HL-60 (cell line): Measurements from ENCODE around the gene SERPINA5.

Experiments
- DNase-seq, 2 experiments: peaks; one replicate each; pipeline ENCODE4 v3.0.0-alpha.2; 2010 to 2020; ENCODE audit warnings: low read depth in 1 of 2, low spot score in 1 of 2
- H3K27ac ChIP-seq: fragments of 250-450 bp; sonication (Bioruptor Pico); replicated peaks from 2 replicates; pipeline ENCODE4 v1.5.1; 2020; ENCODE audit warnings: mild to moderate bottlenecking, moderate library complexity
- H3K27me3 ChIP-seq: fragments of 250-450 bp; sonication (Bioruptor Pico); 2 replicates; pipeline ENCODE4 v1.5.1; 2021; ENCODE audit warnings: mild to moderate bottlenecking, moderate library complexity; ENCODE audit not compliant: insufficient read depth, poor library complexity, severe bottlenecking
- H3K4me3 ChIP-seq: replicated peaks from 2 replicates; pipeline ENCODE4 v1.5.1; 2011; ENCODE audit warnings: mild to moderate bottlenecking, control low read depth, low read length; ENCODE audit not compliant: insufficient read depth
- CTCF ChIP-seq: IDR thresholded peaks from one replicate; pipeline ENCODE4 v1.5.1; 2011; ENCODE audit warnings: low read length, control low read depth, inconsistent platforms; ENCODE audit not compliant: insufficient read depth
- GABPA ChIP-seq: IDR thresholded peaks from 2 replicates; pipeline ENCODE4 v1.6.1; 2012; ENCODE audit warnings: low read depth
- POLR2AphosphoS5 ChIP-seq: IDR thresholded peaks from 2 replicates; pipeline ENCODE4 v1.6.1; 2012; ENCODE audit warnings: low read depth
- SPI1 ChIP-seq: IDR thresholded peaks from 2 replicates; pipeline ENCODE4 v1.6.1; 2012; ENCODE audit warnings: low read depth, mild to moderate bottlenecking, borderline replicate concordance
- TF ChIP-seq, protein P1 (sequence below): IDR thresholded peaks from 2 replicates; pipeline ENCODE4 v1.6.1; 2012; ENCODE audit warnings: low read depth; ENCODE audit not compliant: insufficient replicate concordance

Gene SERPINA5

GRCh38 chr14:94542811-94543440, 38.3 kb upstream of the SERPINA5 start:
- Histone ChIP-seq H3K4me3 (no peak overlapping the region), H3K27me3 (no peaks in the 10 kb centered on the region), H3K27ac (no peak overlapping the region)
- no peak for DNase-seq
- no peak for TF ChIP-seq SPI1
- TF ChIP-seq POLR2AphosphoS5 = no peak
- TF ChIP-seq, protein P1, sequence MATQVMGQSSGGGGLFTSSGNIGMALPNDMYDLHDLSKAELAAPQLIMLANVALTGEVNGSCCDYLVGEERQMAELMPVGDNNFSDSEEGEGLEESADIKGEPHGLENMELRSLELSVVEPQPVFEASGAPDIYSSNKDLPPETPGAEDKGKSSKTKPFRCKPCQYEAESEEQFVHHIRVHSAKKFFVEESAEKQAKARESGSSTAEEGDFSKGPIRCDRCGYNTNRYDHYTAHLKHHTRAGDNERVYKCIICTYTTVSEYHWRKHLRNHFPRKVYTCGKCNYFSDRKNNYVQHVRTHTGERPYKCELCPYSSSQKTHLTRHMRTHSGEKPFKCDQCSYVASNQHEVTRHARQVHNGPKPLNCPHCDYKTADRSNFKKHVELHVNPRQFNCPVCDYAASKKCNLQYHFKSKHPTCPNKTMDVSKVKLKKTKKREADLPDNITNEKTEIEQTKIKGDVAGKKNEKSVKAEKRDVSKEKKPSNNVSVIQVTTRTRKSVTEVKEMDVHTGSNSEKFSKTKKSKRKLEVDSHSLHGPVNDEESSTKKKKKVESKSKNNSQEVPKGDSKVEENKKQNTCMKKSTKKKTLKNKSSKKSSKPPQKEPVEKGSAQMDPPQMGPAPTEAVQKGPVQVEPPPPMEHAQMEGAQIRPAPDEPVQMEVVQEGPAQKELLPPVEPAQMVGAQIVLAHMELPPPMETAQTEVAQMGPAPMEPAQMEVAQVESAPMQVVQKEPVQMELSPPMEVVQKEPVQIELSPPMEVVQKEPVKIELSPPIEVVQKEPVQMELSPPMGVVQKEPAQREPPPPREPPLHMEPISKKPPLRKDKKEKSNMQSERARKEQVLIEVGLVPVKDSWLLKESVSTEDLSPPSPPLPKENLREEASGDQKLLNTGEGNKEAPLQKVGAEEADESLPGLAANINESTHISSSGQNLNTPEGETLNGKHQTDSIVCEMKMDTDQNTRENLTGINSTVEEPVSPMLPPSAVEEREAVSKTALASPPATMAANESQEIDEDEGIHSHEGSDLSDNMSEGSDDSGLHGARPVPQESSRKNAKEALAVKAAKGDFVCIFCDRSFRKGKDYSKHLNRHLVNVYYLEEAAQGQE = no peak
- no peak for TF ChIP-seq CTCF
- TF ChIP-seq GABPA = no peak

- no peak for TF ChIP-seq SPI1
- TF ChIP-seq CTCF = no peak
- TF ChIP-seq, protein P1 = no peak
- TF ChIP-seq POLR2AphosphoS5 = no peak
- no peak for TF ChIP-seq GABPA
- no peak overlapping the region for H3K27ac ChIP-seq
- DNase-seq = no peak
- H3K4me3 ChIP-seq = no peak overlapping the region
- no peaks in the 10 kb centered on the region for H3K27me3 ChIP-seq
Observed at GRCh38 chr14:94543449-94544124, 37.6 kb upstream of the SERPINA5 start.

DNA sequence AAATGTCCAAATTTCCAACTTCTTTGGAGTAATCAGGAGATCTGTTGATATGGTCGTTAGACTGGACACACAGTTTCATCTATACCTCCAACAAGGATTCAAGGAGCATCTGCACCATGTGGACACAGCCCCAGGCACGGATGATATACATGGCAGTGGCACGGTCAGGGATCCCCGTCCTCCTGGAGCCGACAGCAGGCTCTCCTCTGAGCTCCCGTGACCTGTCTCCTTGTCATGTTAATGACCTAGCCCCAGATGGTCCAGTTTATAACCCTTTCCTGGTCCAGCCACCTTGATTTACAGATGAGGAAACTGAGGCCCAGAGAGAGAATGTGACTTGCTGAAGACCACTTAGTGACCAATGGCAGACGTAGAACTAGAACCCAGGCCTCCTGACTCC, 36.5 kb upstream of the SERPINA5 start:
- no peak for DNase-seq

More for the DNA sequence above, 36.5 kb upstream of the SERPINA5 start:
- Histone ChIP-seq H3K27me3 (no peaks in the 10 kb centered on the region), H3K27ac (no peak overlapping the region), H3K4me3 (no peak overlapping the region)
- TF ChIP-seq, protein P1 = no peak
- TF ChIP-seq POLR2AphosphoS5 = no peak
- no peak for TF ChIP-seq CTCF
- no peak for TF ChIP-seq GABPA
- no peak for TF ChIP-seq SPI1
